Stimulated activated CD4-positive, alpha-beta T cell treated with anti-CD3 and anti-CD28 coated beads, Interleukin-4, amount 100 ng/mL, for 1 hour (primary cell): ENCODE measurements around the gene DNAAF1.
"Not testable (repeated sequence)": the region's sequence is repeated elsewhere in the genome, so short reads cannot be mapped to it uniquely, and the experiment has no call there.

Source experiments
- DNase-seq: peaks from one replicate; pipeline ENCODE4 v3.0.0-alpha.2; 2020

DNAAF1 gene

GRCh38 chr16:84186685-84187437 is 41.8 kb downstream of the DNAAF1 start, which contains the start of gene TAF1C:
Gene TAF1C, minus strand, starts transcription at chr16:84187057. Its CDS starts 2,069 bp downstream, at chr16:84184988.
- DNase-seq, result peak; percentile 91

GRCh38 chr16:84190731-84191388 is 45.8 kb downstream of the DNAAF1 start, which contains the start of gene ADAD2:
Gene ADAD2, plus strand, starts transcription at chr16:84191157. Its CDS starts 74 bp downstream, at chr16:84191231.
- no peak for DNase-seq

- DNase-seq, result no peak
Observed at GRCh38 chr16:84191466-84191865, 46.4 kb downstream of the DNAAF1 start.

- no peak for DNase-seq
Observed at GRCh38 chr16:84193480-84193879, 48.4 kb downstream of the DNAAF1 start.

GRCh38 chr16:84194018-84194417 is 48.9 kb downstream of the DNAAF1 start:
- no peak for DNase-seq

GRCh38 chr16:84194470-84195200 is 49.5 kb downstream of the DNAAF1 start:
- DNase-seq, result peak; percentile 34

- no peak for DNase-seq
Observed at GRCh38 chr16:84195201-84196093, 50.3 kb downstream of the DNAAF1 start.

- no peak for DNase-seq
Observed at GRCh38 chr16:84196101-84196500, 51.0 kb downstream of the DNAAF1 start.

- DNase-seq, result no peak
Observed at GRCh38 chr16:84196727-84197394, 51.8 kb downstream of the DNAAF1 start.

- no peak for DNase-seq
Observed at GRCh38 chr16:84197466-84198128, 52.5 kb downstream of the DNAAF1 start.

- no peak for DNase-seq
Observed at GRCh38 chr16:84198401-84198800, 53.3 kb downstream of the DNAAF1 start.

- no peak for DNase-seq
Observed at GRCh38 chr16:84199097-84199496, 54.0 kb downstream of the DNAAF1 start.

- DNase-seq, result no peak
Observed at GRCh38 chr16:84199861-84200260, 54.8 kb downstream of the DNAAF1 start.

GRCh38 chr16:84204551-84204950 is 59.4 kb downstream of the DNAAF1 start:
- DNase-seq, result not testable (repeated sequence)

- not testable (repeated sequence) for DNase-seq
Observed at GRCh38 chr16:84205123-84205522, 60.0 kb downstream of the DNAAF1 start.

GRCh38 chr16:84205976-84206691 is 61.0 kb downstream of the DNAAF1 start:
- DNase-seq, result no peak

GRCh38 chr16:84207251-84207650 is 62.1 kb downstream of the DNAAF1 start:
- no peak for DNase-seq

- DNase-seq, result no peak
Observed at GRCh38 chr16:84207879-84208278, 62.8 kb downstream of the DNAAF1 start.

- no peak for DNase-seq
Observed at GRCh38 chr16:84209989-84210388, 64.9 kb downstream of the DNAAF1 start.

- DNase-seq, result no peak
Observed at GRCh38 chr16:84212154-84212553, 67.0 kb downstream of the DNAAF1 start.

- no peak for DNase-seq
Observed at GRCh38 chr16:84212631-84213030, 67.5 kb downstream of the DNAAF1 start.
